SK-N-SH treated with all-trans-retinoic acid at 6 μM for 48 hours (cell line): ENCODE data around the gene AGAP1.

Experiments
- ATAC-seq: fragments of 200-7000 bp; cut with Tn5 transposase; 3 replicates; pipeline ENCODE4 v1.9.1; 2020; ENCODE audit warnings: mild to moderate bottlenecking, moderate library complexity
- ARNTL ChIP-seq: fragments of 450-650 bp; formaldehyde crosslinking; IDR thresholded peaks from 2 replicates; pipeline ENCODE4 v1.5.0; 2020; ENCODE audit warnings: low read depth, mild to moderate bottlenecking, moderate library complexity, borderline replicate concordance
- BACH2 ChIP-seq: fragments of 250-450 bp; sonication (Bioruptor Pico); IDR thresholded peaks from 2 replicates; pipeline ENCODE4 v1.9.0; 2021; ENCODE audit warnings: mild to moderate bottlenecking, borderline replicate concordance
- CREB5 ChIP-seq: fragments of 250-450 bp; sonication (Bioruptor Pico); IDR thresholded peaks from 2 replicates; pipeline ENCODE4 v1.5.1; 2020; ENCODE audit warnings: low read depth, mild to moderate bottlenecking, moderate library complexity
- CSDC2 ChIP-seq: fragments of 250-450 bp; sonication (Bioruptor Pico); IDR thresholded peaks from 2 replicates; pipeline ENCODE4 v1.5.0; 2020; ENCODE audit warnings: mild to moderate bottlenecking, moderate library complexity
- CSRNP3 ChIP-seq: fragments of 250-450 bp; sonication (Bioruptor Pico); IDR thresholded peaks from 2 replicates; pipeline ENCODE4 v1.5.1; 2021; ENCODE audit warnings: mild to moderate bottlenecking, moderate library complexity
- ESRRG ChIP-seq: fragments of 250-450 bp; sonication (Bioruptor Pico); IDR thresholded peaks from 2 replicates; pipeline ENCODE4 v1.6.1; 2021; ENCODE audit warnings: mild to moderate bottlenecking
- GLIS3 ChIP-seq: fragments of 250-450 bp; sonication (Bioruptor Pico); IDR thresholded peaks from 2 replicates; pipeline ENCODE4 v1.5.0; 2020; ENCODE audit warnings: mild to moderate bottlenecking, moderate library complexity
- ISL1 ChIP-seq: fragments of 250-450 bp; sonication (Bioruptor Pico); IDR thresholded peaks from 2 replicates; pipeline ENCODE4 v2.1.2; 2022; ENCODE audit warnings: mild to moderate bottlenecking, moderate library complexity
- OSR1 ChIP-seq: fragments of 250-450 bp; sonication (Bioruptor Pico); IDR thresholded peaks from 2 replicates; pipeline ENCODE4 v1.8.0; 2022; ENCODE audit warnings: moderate library complexity, mild to moderate bottlenecking, inconsistent platforms
- PATZ1 ChIP-seq: fragments of 250-450 bp; sonication (Bioruptor Pico); IDR thresholded peaks from 2 replicates; pipeline ENCODE4 v1.8.0; 2020; ENCODE audit warnings: mild to moderate bottlenecking, moderate library complexity, borderline replicate concordance
- PPARA ChIP-seq: fragments of 250-450 bp; sonication (Bioruptor Pico); IDR thresholded peaks from 2 replicates; pipeline ENCODE4 v1.5.0; 2020; ENCODE audit warnings: mild to moderate bottlenecking, borderline replicate concordance
- RARB ChIP-seq: fragments of 250-450 bp; sonication (Bioruptor Pico); IDR thresholded peaks from 2 replicates; pipeline ENCODE4 v1.8.0; 2021; ENCODE audit warnings: mild to moderate bottlenecking, moderate library complexity
- SNAI2 ChIP-seq: fragments of 250-450 bp; sonication (Bioruptor Pico); IDR thresholded peaks from 2 replicates; pipeline ENCODE4 v1.5.0; 2020; ENCODE audit warnings: mild to moderate bottlenecking, moderate library complexity
- TCF4 ChIP-seq: fragments of 250-450 bp; sonication (Bioruptor Pico); IDR thresholded peaks from 2 replicates; pipeline ENCODE4 v1.8.0; 2021; ENCODE audit warnings: mild to moderate bottlenecking, moderate library complexity, borderline replicate concordance
- TOX ChIP-seq: fragments of 250-450 bp; sonication (Bioruptor Pico); IDR thresholded peaks from 2 replicates; pipeline ENCODE4 v1.8.0; 2021; ENCODE audit warnings: mild to moderate bottlenecking, moderate library complexity, borderline replicate concordance
- TSHZ2 ChIP-seq: fragments of 250-450 bp; sonication (Bioruptor Pico); IDR thresholded peaks from 2 replicates; pipeline ENCODE4 v1.5.0; 2020; ENCODE audit warnings: mild to moderate bottlenecking, moderate library complexity
- ZC3H10 ChIP-seq: fragments of 250-450 bp; sonication (Bioruptor Pico); IDR thresholded peaks from 2 replicates; pipeline ENCODE4 v1.5.1; 2021; ENCODE audit warnings: mild to moderate bottlenecking, moderate library complexity
- ZFP3 ChIP-seq: fragments of 250-450 bp; sonication (Bioruptor Pico); IDR thresholded peaks from 2 replicates; pipeline ENCODE4 v1.5.0; 2020; ENCODE audit warnings: mild to moderate bottlenecking, moderate library complexity
- ZFP30 ChIP-seq: fragments of 450-650 bp; formaldehyde crosslinking; IDR thresholded peaks from 2 replicates; pipeline ENCODE4 v1.5.0; 2022; ENCODE audit warnings: mild to moderate bottlenecking, moderate library complexity
- ZNF565 ChIP-seq: fragments of 450-650 bp; formaldehyde crosslinking; conservative IDR thresholded peaks from 2 replicates; pipeline ENCODE4 v1.5.0; 2020; ENCODE audit warnings: low read depth, mild to moderate bottlenecking, moderate library complexity
- ZNF70 ChIP-seq: fragments of 450-650 bp; formaldehyde crosslinking; IDR thresholded peaks from 2 replicates; pipeline ENCODE4 v1.5.0; 2020; ENCODE audit warnings: mild to moderate bottlenecking, moderate library complexity
- ZNF8 ChIP-seq: fragments of 450-650 bp; formaldehyde crosslinking; IDR thresholded peaks from 2 replicates; pipeline ENCODE4 v1.5.0; 2020; ENCODE audit warnings: mild to moderate bottlenecking, moderate library complexity
- TF ChIP-seq, protein P1 (sequence below): fragments of 250-450 bp; sonication (Bioruptor Pico); IDR thresholded peaks from 2 replicates; pipeline ENCODE4 v1.8.0; 2021; ENCODE audit warnings: low read depth, mild to moderate bottlenecking, moderate library complexity, borderline replicate concordance

The AGAP1 gene

DNA sequence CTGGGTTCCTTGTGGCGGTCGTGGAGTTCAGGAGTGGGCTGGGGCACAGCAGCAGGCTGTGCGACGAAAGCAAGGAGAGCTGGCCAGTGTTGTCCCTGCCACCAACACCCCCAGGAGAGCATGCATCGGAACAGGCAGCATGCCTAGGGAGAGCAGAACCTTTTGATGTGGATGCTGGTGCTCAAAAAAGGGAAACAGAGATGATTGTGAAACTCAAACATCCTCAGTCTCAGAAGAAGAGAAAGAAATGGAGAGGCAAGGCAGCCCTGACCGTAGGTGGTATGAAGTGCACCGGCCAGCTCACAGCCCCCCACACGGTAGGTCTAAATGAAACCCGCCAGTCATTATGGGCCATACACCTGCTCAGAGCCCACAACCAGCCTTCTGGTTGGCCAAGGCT lies 420.9 kb downstream of the AGAP1 start:
- TF ChIP-seq CSRNP3 (CRISPR knock-in tag) (no peak), PPARA (CRISPR knock-in tag) (no peak), TSHZ2 (CRISPR knock-in tag) (no peak), OSR1 (no peak), ZFP30 (CRISPR knock-in tag) (no peak), GLIS3 (no peak), ARNTL (CRISPR knock-in tag) (no peak), ZC3H10 (CRISPR knock-in tag) (no peak), ZFP3 (CRISPR knock-in tag) (no peak), ZNF565 (no peak), TCF4 (CRISPR knock-in tag) (no peak), RARB (CRISPR knock-in tag) (no peak), TOX (no peak), ZNF70 (CRISPR knock-in tag) (no peak)
- TF ChIP-seq, protein P1, sequence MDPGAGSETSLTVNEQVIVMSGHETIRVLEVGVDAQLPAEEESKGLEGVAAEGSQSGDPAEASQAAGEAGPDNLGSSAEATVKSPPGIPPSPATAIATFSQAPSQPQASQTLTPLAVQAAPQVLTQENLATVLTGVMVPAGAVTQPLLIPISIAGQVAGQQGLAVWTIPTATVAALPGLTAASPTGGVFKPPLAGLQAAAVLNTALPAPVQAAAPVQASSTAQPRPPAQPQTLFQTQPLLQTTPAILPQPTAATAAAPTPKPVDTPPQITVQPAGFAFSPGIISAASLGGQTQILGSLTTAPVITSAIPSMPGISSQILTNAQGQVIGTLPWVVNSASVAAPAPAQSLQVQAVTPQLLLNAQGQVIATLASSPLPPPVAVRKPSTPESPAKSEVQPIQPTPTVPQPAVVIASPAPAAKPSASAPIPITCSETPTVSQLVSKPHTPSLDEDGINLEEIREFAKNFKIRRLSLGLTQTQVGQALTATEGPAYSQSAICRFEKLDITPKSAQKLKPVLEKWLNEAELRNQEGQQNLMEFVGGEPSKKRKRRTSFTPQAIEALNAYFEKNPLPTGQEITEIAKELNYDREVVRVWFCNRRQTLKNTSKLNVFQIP (CRISPR knock-in tag): no peak
- no peak for ATAC-seq

DNA sequence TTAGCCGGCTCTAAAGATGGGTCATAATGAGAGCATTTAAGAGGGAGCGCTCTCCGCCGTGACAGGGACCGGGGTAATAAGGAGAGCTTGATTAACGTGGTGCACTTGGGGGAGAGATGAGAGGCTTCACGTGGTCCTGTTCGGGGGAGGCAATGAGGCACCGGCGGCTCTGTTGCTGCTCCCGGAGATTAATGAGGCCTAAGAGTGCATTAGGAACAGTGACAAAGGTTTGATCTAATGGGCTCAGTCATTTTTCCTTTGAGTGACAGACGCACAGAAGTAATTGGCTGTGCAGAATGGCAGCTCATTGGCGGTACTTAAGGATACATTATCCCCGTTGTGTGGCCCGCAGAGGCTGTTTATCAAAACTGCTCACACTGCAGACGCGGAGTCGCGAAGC lies 423.7 kb downstream of the AGAP1 start:
- no peak for ATAC-seq
- TF ChIP-seq ZNF8 (no peak), ESRRG (no peak)

- no peak for ATAC-seq
- TF ChIP-seq CREB5 (no peak), ARNTL (CRISPR knock-in tag) (no peak), CSDC2 (no peak), ZFP30 (CRISPR knock-in tag) (no peak), ISL1 (CRISPR knock-in tag) (no peak), ZFP3 (CRISPR knock-in tag) (no peak), BACH2 (CRISPR knock-in tag) (no peak), SNAI2 (CRISPR knock-in tag) (no peak), RARB (CRISPR knock-in tag) (no peak), ZNF565 (no peak)
Observed at GRCh38 chr2:235918876-235919275, 425.0 kb downstream of the AGAP1 start.

- TF ChIP-seq ZNF70 (CRISPR knock-in tag) (no peak), CSRNP3 (CRISPR knock-in tag) (no peak), BACH2 (CRISPR knock-in tag) (no peak), ARNTL (CRISPR knock-in tag) (no peak), SNAI2 (CRISPR knock-in tag) (no peak), RARB (CRISPR knock-in tag) (no peak), ZC3H10 (CRISPR knock-in tag) (no peak), ZNF8 (no peak), PATZ1 (CRISPR knock-in tag) (no peak), TOX (no peak), CSDC2 (no peak), ISL1 (CRISPR knock-in tag) (no peak), ZFP30 (CRISPR knock-in tag) (no peak)
- no peak for ATAC-seq
Observed at GRCh38 chr2:235920216-235920865, 426.5 kb downstream of the AGAP1 start.
